A673 (cell line): ENCODE measurements around the gene ST6GALNAC6. TPM values are rescaled to one million over a fixed set of nuclear protein-coding genes. Genes with fewer than 3 reads are reported as not detected.

Source experiments
- BruUV-seq: library from RNA; stranded (reverse); fragments of 400-500 nt; replicated peaks from 2 replicates; lab custom pipeline; 2021; lab: Mats Ljungman, UMichigan
- CTCF ChIA-PET: fragments of 300-600 bp; sonication (Branson Sonifier 250); formaldehyde crosslinking; loops from one replicate; lab custom pipeline; 2022; ENCODE audit warnings: antibody characterized with exemption; lab: Charles Lee
- POLR2A ChIA-PET: fragments of 300-600 bp; sonication (Branson Sonifier 250); formaldehyde crosslinking; loops from one replicate; lab custom pipeline; 2022; ENCODE audit warnings: antibody characterized with exemption; ENCODE audit not compliant: low non-redundant PET; lab: Charles Lee
- DNase-seq: peaks from one replicate; pipeline ENCODE4 v3.0.0-alpha.2; 2015; ENCODE audit warnings: low spot score
- H3K27ac ChIP-seq: fragments of 200-600 bp; sonication (generic); 2 replicates; pipeline ENCODE4 v1.5.1; 2016; ENCODE audit warnings: mixed run types, low read depth, mild to moderate bottlenecking, mixed read lengths, antibody characterized with exemption, low read length; ENCODE audit not compliant: poor library complexity, severe bottlenecking
- H3K27me3 ChIP-seq: fragments of 200-600 bp; sonication (generic); replicated peaks from 2 replicates; pipeline ENCODE4 v1.6.1; 2017; ENCODE audit warnings: mixed run types, low read depth, mild to moderate bottlenecking, mixed read lengths, antibody characterized with exemption, low read length; ENCODE audit not compliant: insufficient read depth, poor library complexity
- H3K36me3 ChIP-seq: fragments of 200-600 bp; sonication (generic); 2 replicates; pipeline ENCODE4 v1.6.1; 2016; ENCODE audit warnings: mixed run types, mild to moderate bottlenecking, mixed read lengths, antibody characterized with exemption, low read length; ENCODE audit not compliant: insufficient read depth, poor library complexity, severe bottlenecking
- H3K4me1 ChIP-seq: fragments of 200-600 bp; sonication (generic); 2 replicates; pipeline ENCODE4 v1.6.1; 2017; ENCODE audit warnings: mixed run types, mild to moderate bottlenecking, mixed read lengths, antibody characterized with exemption, low read length; ENCODE audit not compliant: insufficient read depth, poor library complexity, severe bottlenecking
- H3K4me3 ChIP-seq: fragments of 200-600 bp; sonication (generic); 2 replicates; pipeline ENCODE4 v1.5.1; 2016; ENCODE audit warnings: low read depth, mixed run types, mild to moderate bottlenecking, mixed read lengths, low read length; ENCODE audit not compliant: poor library complexity, severe bottlenecking
- H3K9me3 ChIP-seq: fragments of 200-600 bp; sonication (generic); 2 replicates; pipeline ENCODE4 v1.6.1; 2016; ENCODE audit warnings: mixed run types, low read depth, mild to moderate bottlenecking, mixed read lengths, antibody characterized with exemption, low read length; ENCODE audit not compliant: poor library complexity, severe bottlenecking
- CTCF ChIP-seq: fragments of 300-800, 200-600 bp; sonication (generic); conservative IDR thresholded peaks from 2 replicates; pipeline ENCODE4 v1.5.1; 2017; ENCODE audit warnings: low read depth, mild to moderate bottlenecking, antibody characterized with exemption, low read length, moderate library complexity, mixed read lengths
- EZH2 ChIP-seq: fragments of 200-600 bp; sonication (generic); IDR thresholded peaks from 2 replicates; pipeline ENCODE4 v1.6.1; 2017; ENCODE audit warnings: borderline replicate concordance, low read depth, mild to moderate bottlenecking, mixed read lengths, antibody characterized with exemption, low read length; ENCODE audit not compliant: poor library complexity, severe bottlenecking
- intact Hi-C: fragments of 100-400 bp; cut with micrococcal nuclease; formaldehyde crosslinking; loops from one replicate; pipeline ENCODE4 v1.10.0; 2022; ENCODE audit not compliant: unreplicated experiment
- total RNA-seq: library from RNA; stranded (reverse); gene quantifications from 2 replicates; pipeline ENCODE4 v1.2.3, GENCODE V29; 2021

The ST6GALNAC6 gene
- total RNA-seq, 1 experiment from 2014 or later = 34.7 TPM

- ChIA-PET POLR2A (no interaction called here), CTCF (no interaction called here)
- H3K4me1 ChIP-seq = no peaks in the 10 kb centered on the region
- no peak overlapping the region for H3K4me3 ChIP-seq
- no TSS peak for BruUV-seq
- no peaks in the 10 kb centered on the region for H3K9me3 ChIP-seq
- intact Hi-C loops = no loop called here
- H3K36me3 ChIP-seq = no peaks in the 10 kb centered on the region
- no peak for DNase-seq
- H3K27me3 ChIP-seq = no peaks in the 10 kb centered on the region
- H3K27ac ChIP-seq = no peak overlapping the region
- TF ChIP-seq CTCF (no peak), EZH2 (no peak)
Measured at GRCh38 chr9:127908660-127908926, 9.2 kb upstream of the ST6GALNAC6 start.

GRCh38 chr9:127907867-127908659 is 8.7 kb upstream of the ST6GALNAC6 start:
- DNase-seq = no peak
- Histone ChIP-seq H3K4me3 (no peak overlapping the region), H3K27me3 (no peaks in the 10 kb centered on the region), H3K27ac (no peak overlapping the region), H3K36me3 (no peaks in the 10 kb centered on the region), H3K4me1 (no peaks in the 10 kb centered on the region), H3K9me3 (no peaks in the 10 kb centered on the region)
- intact Hi-C loops = no loop called here
- POLR2A ChIA-PET = no interaction called here
- no TSS peak for BruUV-seq
- CTCF ChIA-PET = no interaction called here
- TF ChIP-seq EZH2 (no peak), CTCF (no peak)

- Histone ChIP-seq H3K27me3 (no peaks in the 10 kb centered on the region), H3K4me3 (no peak overlapping the region), H3K27ac (no peak overlapping the region), H3K9me3 (no peaks in the 10 kb centered on the region), H3K4me1 (no peaks in the 10 kb centered on the region), H3K36me3 (no peaks in the 10 kb centered on the region)
- TF ChIP-seq CTCF = no peak
- TF ChIP-seq EZH2 = no peak
- no TSS peak for BruUV-seq
- CTCF ChIA-PET = no interaction called here
- no peak for DNase-seq
- POLR2A ChIA-PET = no interaction called here
- intact Hi-C loops = no loop called here
Measured at GRCh38 chr9:127905788-127906191, 6.4 kb upstream of the ST6GALNAC6 start.
